DMS53 (cell line): Measurements from ENCODE around the gene ZC3H6.
"Not testable (repeated sequence)": the region's sequence is repeated elsewhere in the genome, so short reads cannot be mapped to it uniquely, and the experiment has no call there.

Source experiments
- DNase-seq: peaks from one replicate; lab custom pipeline; 2025; lab: John Stamatoyannopoulos, UW

ZC3H6 gene

DNA sequence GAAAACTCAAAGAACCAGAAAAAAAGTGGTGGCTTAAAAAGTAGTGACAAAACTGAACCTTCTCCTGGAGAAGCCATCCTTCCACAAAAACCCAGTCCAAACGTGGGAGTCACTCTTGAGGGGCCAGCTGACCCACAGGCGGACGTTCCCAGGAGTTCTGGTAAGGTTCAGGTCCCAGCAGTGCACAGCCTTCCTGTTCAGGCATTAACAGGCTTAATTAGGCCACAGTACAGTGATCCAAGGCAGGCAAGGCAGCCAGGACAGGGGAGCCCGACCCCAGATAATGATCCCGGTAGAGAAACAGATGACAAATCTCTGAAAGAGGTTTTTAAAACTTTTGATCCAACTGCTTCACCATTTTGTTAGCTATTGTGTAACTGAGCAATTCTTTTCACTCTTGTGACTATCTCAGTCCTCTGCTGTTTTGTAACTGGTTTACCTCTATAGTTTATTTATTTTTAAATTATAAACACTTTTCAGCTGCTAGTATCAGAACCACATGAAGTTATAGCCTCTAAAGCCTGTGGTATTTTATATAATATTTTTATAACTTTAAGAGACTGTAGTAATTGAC, 56.8 kb downstream of the ZC3H6 start:
- no peak for DNase-seq

DNA sequence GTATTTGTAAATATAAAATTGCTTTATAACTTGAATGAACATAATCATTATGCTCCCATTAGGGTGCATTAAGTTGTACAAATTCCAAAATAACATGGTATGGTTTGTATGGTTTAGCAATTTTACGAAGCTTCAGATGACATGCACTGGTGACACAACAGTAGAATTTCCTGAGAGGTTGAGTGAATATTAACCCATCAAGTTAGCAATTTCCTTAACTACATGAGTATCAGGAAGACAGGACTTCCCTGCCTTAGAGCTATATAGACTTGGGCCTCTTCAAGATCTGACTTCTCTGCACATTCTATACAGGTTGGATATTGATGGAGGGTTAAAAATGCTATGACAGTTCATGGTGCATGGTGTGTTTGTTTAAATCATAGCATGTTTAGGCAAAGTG, 60.2 kb downstream of the ZC3H6 start:
- no peak for DNase-seq

DNA sequence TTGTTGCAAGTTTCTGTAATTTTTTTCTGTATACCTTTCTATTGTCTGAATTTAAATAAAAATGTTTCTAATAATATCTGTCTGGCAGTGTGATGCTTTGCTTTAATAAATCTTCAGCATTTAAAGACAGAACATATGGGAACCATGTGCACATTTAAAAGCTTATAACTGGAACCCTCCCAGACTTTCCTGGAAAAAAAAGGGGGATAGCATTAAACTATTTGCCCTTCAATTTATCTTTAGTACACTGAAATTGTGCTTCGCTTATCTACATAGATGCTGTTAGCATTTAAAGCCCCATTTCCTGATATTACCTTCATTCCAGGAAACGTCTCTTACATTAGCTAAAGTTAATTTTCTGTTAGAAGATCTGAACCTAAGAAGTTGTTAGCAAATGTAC, 64.6 kb downstream of the ZC3H6 start:
- DNase-seq, result no peak

DNA sequence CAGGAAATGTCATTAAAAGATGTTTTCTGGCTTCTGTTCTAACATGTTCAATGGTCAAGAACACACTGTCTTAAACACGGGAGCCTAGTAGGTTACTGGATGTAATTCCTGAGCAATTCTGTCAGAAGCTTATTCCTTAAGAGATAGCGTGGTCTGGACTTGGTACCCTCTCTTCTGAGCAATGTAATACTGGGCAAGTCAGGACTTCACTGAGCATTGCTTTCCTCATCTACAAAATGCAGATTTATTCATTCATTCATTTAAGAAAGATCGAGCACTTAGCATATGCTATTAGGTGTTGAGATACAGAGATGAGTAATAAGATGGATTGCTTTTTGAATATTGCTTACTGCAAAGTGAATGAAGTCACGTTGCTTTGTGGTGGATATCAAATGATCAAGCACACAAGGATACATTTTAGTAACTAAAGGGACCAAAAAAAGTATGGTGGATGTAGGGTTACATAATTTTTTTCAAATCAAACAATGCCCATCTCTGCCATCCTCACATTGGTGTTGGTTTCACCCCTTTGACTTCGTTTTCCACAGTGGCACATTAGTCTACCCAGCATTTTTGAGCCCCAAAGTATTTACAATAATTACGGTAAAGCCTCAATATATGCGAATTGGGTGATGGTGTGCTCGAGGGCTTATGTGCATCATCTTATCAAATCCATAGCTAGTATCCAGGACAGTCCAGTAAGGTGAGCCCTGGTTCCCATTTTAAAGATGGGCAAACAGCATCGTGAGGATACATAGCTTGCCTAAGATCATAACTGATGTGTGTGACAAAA, 65.3 kb downstream of the ZC3H6 start:
- no peak for DNase-seq

DNA sequence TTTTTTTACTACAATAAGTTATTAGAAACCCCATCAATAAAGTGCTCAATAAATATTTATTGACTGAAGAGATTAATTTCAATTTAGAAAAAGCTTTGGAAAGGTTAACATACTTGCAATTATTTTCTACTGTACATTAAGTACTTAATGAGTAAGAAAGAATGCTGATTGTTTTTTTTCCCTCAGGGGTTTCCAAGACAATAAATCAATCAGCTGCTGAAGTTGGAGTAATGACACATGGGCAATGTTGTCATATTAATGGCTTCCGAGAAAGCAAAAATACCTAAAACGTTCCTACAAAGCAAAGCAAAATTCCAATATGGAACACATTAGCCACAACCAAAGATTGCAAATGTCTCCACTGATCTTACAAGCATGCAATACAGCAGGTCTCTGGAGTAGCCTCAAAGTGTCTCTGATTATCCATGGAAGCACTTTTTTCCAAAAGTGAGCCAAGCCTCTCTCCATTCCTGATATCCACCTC, 66.7 kb downstream of the ZC3H6 start:
- no peak for DNase-seq

DNA sequence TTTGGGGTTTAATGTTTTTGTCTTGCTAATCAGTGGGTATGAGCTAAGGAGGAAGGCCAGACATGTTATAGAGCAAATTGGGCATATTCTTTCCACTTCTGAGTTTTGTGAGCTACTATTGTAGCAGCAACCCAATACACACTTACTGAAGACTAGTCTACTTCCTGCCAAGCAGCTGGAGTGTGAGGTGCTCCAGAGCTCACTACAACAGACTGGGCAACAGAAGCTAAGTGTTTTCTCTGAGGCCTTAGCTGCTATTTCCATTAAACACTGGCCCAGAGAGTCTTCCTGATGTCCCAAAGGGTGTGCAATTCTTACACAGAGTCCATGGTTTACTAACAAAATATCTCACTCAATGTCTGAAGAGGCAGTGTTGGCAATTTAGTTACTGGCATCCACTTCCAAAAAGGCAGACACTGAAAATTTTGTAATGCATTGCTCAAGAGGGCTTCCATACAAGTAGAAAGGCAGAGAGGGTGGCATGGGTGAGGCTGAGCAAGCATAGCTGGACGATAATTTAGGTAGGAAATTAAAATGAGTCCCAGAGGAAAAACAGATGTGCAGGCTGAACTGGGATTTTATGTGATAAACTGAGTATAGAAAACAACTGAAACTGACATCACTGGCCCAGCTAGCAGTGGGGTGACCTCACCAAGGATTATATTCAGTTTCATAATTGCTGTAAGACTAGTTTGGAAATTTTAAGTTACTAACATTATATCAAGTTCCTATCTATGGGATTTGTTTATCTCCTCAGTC, 68.6 kb downstream of the ZC3H6 start:
- DNase-seq, result peak; percentile 34

DNA sequence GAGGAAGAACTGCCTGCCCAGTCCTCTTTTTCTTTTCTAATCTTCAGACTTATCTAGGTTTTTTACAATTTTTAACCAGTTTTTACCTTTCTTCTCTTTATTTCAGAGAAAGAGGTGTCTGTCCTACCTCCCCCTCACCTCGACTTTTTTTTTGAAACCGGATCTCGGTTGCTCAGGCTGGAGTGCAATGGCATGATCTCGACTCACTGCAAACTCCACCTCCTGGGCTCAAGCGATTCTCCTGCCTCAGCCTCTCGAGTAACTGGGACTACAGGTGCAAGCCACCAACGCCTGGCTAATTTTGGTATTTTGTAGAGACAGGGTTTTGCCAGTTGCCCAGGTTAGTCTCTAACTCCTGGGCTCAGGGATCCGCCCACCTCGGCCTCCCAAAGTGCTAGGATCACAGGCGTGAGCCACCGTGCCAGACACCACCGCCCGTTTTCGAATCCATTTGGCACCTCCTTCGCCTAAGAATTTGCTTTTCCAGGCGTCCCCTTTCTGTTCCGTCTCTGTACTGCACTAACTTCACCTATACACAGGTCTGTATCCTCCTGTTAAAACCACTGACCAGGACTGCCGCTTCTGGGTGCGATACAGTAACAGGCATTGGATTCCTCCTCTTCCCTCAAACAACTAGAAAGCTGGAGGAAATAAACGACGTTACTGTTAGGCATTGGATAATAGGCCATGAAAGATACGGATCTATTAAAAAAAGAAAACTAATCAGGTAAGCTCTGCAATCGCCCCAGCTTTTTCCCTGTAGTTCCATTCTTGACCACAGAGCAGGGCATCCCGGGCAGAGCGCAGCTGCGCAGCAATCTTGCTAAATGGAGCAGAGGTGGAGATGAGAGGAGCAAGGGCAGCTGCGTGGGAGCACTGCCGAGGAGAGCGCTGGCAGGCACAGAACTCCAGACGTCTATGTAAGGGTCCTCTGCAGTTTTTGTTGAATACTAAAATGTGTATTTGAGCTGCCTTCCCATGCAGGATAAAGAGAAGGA, 69.9 kb downstream of the ZC3H6 start:
- peak; percentile 88 for DNase-seq

DNA sequence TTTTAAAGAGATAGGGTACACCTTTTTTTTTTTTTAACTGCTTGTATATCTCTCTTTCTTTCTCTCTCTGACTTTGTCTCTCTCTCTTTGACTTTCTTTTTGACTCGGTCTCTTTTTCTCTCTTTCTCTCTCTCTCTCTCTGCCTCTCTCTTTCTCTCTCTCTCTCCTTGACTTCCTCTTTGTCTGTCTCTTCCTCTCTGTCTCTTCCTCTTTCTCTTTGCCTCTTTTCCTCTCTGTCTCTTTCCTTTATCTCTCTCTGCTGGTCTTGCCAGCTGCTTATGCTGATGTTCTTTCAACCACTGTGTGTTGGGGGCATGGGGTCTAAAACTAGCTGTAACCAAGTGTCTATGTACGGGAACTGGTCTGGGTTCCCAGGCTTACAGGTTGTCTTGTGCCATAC, 76.9 kb downstream of the ZC3H6 start:
- not testable (repeated sequence) for DNase-seq

DNA sequence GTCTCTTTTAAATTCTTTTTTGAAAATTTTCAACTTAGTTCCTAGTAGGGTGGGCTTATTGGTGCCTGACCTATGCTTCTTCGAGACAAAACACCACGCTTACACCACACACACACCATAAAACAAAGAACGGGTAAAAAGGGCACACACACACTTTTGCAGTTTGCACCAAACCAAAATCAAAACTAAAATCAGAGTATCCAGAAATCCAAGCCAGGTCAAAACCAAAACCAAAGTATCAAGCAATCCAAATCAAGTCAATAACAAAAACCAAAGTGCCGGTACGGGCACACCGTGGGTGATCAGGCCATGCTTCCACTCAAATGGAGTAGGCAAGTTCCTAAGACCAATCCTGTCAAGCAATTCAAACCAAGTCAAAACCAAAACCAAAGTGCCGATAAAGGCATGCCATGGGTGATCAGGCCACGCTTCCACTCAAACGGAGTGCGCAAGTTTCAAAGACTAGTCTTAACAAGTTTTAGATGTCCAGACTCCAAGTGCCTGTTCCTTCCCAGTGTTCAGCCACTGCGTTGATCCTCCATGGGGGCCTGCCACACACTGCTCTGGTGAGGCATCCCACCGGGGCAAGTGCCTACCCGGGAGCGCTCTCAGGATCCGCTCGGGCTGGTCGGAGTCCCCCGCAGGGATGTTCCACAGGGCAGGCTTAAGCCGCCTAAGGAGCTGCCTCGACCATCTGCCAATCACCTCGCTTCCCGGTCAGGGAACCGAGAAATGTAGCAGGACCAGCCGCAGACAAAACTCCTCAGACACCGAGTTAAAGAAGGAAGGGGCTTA, 77.6 kb downstream of the ZC3H6 start:
- DNase-seq, result not testable (repeated sequence)

DNA sequence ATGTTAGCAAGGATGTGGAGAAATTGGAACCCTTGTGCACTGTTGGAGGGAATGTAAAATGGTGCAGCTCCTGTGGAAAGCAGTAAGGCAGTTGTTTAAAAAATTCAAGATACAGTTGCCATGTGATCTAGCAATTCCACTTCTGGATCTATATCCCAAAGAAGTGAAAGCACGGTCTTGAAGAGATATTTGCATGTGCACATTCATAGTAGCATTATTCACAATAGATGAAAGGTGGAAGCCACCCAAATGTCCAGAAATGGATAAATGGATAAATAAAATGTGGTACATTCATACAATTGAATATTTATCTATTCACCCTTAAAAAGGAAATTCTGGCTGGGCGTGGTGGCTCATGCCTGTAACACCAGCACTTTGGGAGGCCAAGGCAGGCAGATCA, 78.9 kb downstream of the ZC3H6 start:
- not testable (repeated sequence) for DNase-seq

DNA sequence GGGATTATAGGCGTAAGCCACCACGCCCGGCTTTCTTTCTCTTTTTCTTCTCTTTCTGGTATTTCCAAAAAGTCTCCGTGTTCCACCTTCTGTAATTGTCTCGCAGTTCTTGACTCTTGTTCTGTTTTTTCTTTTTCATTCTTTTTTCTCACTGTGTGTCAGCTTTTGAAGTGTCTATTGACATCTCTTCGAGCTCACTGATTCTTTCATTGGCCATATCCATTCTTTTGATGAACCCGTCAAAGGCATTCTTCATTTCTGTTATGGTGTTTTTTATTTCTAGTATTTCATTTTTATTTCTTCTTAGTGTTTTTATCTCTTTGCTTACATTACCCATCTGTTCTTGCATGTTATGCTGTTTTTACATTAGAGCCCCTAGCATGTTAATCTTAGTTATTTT, 84.7 kb downstream of the ZC3H6 start:
- DNase-seq, result not testable (repeated sequence)
